Kidney epithelial cell (primary cell): Measurements from ENCODE around the gene FAM25A. TPM values are rescaled to one million over a fixed set of nuclear protein-coding genes. Genes with fewer than 3 reads are reported as not detected.

Experiments used
- DNase-seq: peaks from one replicate; pipeline ENCODE4 v3.0.0-alpha.2; 2010; ENCODE audit warnings: low read depth
- H3K27me3 ChIP-seq: 2 replicates; pipeline ENCODE4 v1.6.0; 2011; ENCODE audit warnings: low read length; ENCODE audit not compliant: control insufficient read depth, insufficient read depth
- H3K36me3 ChIP-seq: 2 replicates; pipeline ENCODE4 v1.5.1; 2011; ENCODE audit warnings: low read length; ENCODE audit not compliant: control insufficient read depth, insufficient read depth
- H3K4me3 ChIP-seq: 2 replicates; pipeline ENCODE4 v1.5.1; 2011; ENCODE audit warnings: low read depth, mild to moderate bottlenecking, control low read depth, low read length
- total RNA-seq: library from RNA; depleted of rRNA; stranded (reverse); fragments of >200 nt; gene quantifications from 2 replicates; pipeline ENCODE4 v1.2.3, GENCODE V29; 2015
- TF ChIP-seq, protein P1 (sequence below): IDR thresholded peaks from 2 replicates; pipeline ENCODE4 v1.5.1; 2011; ENCODE audit warnings: mild to moderate bottlenecking, moderate library complexity, low read length, control low read depth, inconsistent platforms; ENCODE audit not compliant: insufficient read depth, poor library complexity, severe bottlenecking

Gene FAM25A
- total RNA-seq, 1 donor from 2014 or later: not detected

DNA sequence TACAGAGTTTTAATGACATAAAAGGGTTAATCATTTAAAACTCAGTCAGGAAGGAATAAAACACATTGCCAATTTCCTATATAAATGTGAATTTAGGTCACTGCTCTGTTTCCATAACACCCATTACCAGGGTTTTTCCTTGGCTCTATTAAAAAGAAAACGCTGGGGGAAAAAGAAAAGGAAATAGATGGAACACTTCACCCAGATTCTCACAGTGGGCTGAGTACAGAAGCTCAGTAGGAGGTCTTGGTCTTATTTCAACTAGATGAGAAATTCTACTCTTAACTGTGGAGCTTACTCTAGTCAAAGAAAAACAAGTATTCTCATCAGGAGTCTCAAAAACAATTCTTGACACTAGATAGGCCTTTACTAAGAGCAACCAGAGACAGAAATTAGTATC, 38.1 kb downstream of the FAM25A start:
- no peak for DNase-seq
- TF ChIP-seq, protein P1, sequence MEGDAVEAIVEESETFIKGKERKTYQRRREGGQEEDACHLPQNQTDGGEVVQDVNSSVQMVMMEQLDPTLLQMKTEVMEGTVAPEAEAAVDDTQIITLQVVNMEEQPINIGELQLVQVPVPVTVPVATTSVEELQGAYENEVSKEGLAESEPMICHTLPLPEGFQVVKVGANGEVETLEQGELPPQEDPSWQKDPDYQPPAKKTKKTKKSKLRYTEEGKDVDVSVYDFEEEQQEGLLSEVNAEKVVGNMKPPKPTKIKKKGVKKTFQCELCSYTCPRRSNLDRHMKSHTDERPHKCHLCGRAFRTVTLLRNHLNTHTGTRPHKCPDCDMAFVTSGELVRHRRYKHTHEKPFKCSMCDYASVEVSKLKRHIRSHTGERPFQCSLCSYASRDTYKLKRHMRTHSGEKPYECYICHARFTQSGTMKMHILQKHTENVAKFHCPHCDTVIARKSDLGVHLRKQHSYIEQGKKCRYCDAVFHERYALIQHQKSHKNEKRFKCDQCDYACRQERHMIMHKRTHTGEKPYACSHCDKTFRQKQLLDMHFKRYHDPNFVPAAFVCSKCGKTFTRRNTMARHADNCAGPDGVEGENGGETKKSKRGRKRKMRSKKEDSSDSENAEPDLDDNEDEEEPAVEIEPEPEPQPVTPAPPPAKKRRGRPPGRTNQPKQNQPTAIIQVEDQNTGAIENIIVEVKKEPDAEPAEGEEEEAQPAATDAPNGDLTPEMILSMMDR: no peak
- Histone ChIP-seq H3K27me3 (no peaks in the 10 kb centered on the region), H3K4me3 (no peak overlapping the region), H3K36me3 (peaks cover 2% of the 10 kb centered on the region)

DNA sequence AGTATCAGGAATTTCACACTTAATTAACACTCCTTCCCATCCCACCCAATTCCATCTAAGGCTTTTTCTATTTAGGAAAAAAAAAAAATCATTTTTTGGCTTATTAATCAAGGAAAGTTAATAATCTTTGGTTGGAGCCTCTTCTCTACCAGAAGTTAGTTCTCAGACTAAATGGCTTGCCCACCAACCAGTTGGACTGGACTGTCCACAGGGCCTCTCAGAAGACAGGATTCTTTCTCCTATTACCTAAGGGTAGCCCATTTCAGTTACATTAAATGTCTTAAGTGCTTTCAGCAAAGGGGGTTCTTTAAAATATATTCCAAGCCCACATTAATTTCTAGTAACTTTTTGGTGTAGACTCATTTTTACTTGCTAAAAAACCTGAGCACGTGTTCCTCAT, 39.3 kb downstream of the FAM25A start:
- Histone ChIP-seq H3K27me3 (no peaks in the 10 kb centered on the region), H3K36me3 (peaks cover 2% of the 10 kb centered on the region), H3K4me3 (no peak overlapping the region)
- TF ChIP-seq, protein P1: no peak
- DNase-seq: no peak

DNA sequence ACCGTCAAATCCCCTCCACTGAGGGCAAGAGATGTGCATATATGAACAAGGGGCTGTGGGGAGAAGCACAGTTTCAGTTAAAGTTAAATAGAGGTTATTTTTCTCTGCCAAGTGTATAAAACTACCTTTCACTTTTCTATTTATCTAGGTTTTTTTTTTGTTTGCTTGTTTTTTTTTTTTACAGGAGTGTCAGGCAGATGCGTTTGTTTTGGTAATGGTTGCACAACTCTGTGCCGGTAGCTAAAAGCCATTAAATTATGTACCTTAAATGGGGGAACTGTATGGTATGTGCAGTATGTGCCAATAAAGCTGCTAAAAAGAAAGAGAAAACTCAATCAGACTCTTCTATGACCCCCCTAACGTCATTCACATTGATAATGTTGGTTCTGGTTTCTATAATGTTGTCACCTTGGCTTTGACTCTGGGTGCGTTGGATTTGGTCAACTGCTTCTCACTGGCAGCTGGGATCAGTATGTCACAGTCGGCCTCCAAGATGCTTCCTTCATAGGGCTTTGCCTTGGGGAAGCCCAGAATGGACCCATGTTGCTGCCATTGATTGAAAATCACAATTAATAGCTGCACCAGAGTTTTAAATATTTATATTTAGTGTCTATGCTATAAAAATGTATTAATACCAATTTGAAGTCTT, 40.3 kb downstream of the FAM25A start:
- no peak overlapping the region for H3K4me3 ChIP-seq
- TF ChIP-seq, protein P1: no peak
- DNase-seq: no peak
- H3K27me3 ChIP-seq: no peaks in the 10 kb centered on the region
- H3K36me3 ChIP-seq: peaks cover 1% of the 10 kb centered on the region

DNA sequence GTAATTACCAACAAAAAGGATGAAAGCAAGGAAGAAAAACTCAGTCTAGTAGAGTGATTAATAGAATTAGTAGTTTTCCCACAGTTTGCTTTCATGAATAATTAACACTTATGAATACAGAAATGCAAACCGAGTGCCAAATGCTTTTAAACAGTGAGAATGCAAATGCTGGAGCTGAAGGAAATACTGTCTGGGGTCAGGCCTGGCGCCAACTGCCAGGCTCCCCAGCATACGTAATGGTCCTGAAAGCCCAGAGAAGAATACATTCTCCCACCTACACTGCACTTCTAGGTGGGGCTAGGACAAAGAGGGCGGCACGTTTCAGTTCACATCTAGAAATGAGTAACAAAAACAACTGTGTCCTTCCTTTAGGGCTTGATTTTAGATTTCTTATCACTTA, 44.6 kb downstream of the FAM25A start:
- no peak for DNase-seq
- H3K36me3 ChIP-seq: no peaks in the 10 kb centered on the region
- no peaks in the 10 kb centered on the region for H3K27me3 ChIP-seq

DNA sequence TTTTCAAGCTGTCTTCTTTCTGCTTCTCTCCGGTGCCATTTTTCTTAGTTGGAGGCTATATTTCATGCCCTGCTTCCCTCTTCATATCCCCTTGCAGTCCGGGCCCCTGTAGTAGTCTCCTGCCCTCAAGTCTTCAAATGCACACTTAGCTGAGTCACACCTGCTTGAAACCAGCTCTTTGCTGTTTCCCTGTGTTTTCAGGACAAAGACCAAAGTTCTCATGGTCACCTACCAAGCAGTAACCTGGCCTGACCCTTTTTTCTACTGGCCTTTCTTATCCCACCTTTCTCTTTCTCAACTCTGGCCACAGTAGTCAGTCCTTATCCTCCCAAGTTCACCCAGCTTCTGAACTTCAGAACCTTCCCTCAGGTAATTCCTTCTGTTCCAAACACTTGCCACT, 46.1 kb downstream of the FAM25A start:
- DNase-seq: no peak
- no peak overlapping the region for H3K4me3 ChIP-seq
- no peaks in the 10 kb centered on the region for H3K36me3 ChIP-seq
- no peaks in the 10 kb centered on the region for H3K27me3 ChIP-seq
- TF ChIP-seq, protein P1: no peak

More for the DNA sequence above, 44.6 kb downstream of the FAM25A start:
- no peak overlapping the region for H3K4me3 ChIP-seq
- TF ChIP-seq, protein P1: no peak

DNA sequence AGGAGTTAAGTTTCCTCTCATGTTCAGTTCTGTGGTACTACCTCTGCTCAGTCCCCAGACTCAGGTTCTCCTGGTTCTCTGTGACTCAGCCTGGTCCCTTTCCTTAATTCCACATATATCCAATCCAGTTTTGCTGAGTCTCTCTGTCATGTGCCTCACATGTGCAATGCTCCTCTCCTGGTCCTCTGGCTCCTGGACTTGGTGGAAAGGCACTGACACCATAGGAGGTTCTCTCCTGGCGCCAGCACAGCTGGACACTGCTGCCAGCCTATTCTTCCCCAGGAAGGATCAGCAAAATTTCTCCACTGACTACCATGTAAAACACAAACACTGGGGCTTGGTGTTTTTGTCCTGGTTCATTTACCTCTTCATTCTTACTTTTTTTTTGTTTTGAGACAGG, 46.8 kb downstream of the FAM25A start:
- H3K36me3 ChIP-seq: no peaks in the 10 kb centered on the region
- no peaks in the 10 kb centered on the region for H3K27me3 ChIP-seq
- H3K4me3 ChIP-seq: no peak overlapping the region
- no peak for DNase-seq
- TF ChIP-seq, protein P1: no peak
